GM19372 (cell line): ENCODE measurements around the gene PPP1R7.

Source experiments
- ATAC-seq: cut with Tn5 transposase; IDR thresholded peaks from one replicate; pipeline ENCODE4 v1.9.1; 2021; ENCODE audit warnings: mild to moderate bottlenecking, low read depth, moderate library complexity; ENCODE audit not compliant: unreplicated experiment

Gene PPP1R7

DNA sequence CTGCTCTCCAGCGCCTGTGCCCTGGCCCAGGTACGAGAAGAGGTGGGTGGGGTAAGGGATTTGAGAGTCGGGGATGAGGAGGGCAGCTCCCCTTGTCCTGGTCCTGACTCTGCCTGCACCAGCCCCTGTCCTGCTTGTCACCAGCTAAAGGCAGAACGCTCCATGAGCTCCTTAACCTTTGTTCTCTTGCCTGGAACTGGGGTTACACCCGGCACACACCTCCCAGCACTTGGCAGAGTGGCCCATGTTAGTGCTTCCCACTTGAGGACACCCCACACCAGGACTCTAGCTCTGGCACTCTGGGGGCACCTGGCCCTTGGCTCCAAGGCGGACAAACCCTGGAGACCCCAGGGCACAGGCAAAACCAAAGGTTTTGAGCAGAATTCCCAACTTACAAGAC lies 57.4 kb downstream of the PPP1R7 start:
- ATAC-seq: no peak

DNA sequence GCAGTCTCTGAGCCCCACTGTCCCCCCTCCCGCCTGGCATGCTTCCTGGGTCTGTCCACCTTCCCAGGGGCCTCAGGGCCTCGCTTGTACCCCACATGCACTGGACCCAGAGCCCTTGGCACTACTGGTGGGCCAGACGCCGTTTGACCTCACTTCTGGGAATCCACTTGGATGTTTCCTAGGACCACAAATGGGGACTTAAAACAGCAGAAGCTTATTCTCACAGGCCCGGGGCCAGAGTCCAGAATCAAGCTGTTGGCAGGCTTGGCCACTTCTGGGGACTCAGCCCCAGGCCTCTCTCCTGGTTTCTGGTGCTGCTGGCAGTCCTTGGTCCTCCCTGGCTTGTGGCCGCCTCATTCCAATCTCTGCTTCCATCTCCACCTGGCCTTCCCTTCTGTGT lies 57.8 kb downstream of the PPP1R7 start:
- ATAC-seq: no peak

DNA sequence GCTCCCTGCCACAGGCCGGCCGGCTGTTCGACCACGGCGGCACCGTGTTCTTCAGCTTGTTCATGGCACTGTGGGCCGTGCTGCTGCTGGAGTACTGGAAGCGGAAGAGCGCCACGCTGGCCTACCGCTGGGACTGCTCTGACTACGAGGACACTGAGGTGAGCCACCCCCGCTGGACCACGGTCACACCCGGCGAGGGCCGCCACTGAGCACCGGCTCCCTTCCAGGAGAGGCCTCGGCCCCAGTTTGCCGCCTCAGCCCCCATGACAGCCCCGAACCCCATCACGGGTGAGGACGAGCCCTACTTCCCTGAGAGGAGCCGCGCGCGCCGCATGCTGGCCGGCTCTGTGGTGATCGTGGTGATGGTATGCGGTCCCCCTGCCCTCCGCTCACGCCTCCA lies 59.0 kb downstream of the PPP1R7 start:
- ATAC-seq: no peak

DNA sequence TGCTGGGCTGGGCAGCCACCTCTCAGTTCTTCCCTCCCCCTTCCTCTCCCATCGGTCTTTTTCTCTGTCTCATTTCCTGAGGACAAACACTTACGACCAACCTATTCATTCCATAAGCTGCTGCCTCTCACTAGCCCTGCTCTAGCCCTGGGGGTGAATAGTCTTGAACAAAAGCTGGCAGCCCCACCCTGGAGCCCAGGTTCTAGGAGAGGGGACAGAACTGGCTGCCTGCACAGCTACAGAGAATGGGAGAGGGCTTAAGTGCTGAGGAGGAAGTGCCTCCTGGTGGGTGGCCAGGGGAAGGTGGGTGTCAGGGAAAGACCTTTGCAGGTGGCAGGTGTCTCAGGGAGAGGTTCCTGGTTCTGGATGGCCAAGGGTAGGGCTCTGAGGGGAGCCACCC lies 61.0 kb downstream of the PPP1R7 start:
- no peak for ATAC-seq

DNA sequence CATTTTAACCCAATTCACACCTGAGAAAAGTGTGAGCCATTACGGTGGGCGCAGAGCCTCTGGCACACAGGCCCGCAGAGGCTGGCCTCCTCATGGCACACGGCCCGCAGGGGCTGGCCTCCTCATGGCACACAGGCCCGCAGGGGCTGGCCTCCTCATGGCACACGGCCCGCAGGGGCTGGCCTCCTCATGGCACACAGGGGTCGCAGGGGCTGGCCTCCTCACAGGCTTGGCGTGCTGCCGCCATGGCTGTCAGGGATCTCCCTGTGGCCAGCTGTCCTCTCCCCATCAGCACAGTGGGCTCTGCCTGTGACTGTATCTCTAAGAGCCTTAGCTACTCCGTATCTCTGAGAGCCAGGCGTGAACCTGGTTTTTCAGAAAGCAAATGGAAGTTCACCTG lies 62.8 kb downstream of the PPP1R7 start:
- no peak for ATAC-seq

DNA sequence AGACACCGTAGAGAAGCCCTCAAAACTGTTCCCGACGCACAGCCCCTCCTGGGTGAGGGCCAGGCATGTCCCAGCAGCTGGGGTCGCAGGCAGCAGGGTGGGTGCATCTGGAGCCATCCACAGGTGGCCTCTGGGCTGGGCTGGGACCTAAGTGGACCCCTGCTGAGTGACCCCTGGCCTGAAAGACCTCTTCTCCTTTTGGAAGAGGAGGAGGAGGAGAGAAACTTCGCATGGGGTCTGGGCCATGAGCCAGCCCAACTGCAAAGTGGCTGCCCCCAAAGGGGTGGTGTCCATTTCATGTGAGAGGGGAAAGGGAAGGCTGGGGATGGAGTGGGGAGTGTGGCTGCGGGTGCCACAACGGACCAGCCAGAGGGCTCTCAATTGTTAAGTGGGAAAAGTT lies 63.3 kb downstream of the PPP1R7 start:
- no peak for ATAC-seq

DNA sequence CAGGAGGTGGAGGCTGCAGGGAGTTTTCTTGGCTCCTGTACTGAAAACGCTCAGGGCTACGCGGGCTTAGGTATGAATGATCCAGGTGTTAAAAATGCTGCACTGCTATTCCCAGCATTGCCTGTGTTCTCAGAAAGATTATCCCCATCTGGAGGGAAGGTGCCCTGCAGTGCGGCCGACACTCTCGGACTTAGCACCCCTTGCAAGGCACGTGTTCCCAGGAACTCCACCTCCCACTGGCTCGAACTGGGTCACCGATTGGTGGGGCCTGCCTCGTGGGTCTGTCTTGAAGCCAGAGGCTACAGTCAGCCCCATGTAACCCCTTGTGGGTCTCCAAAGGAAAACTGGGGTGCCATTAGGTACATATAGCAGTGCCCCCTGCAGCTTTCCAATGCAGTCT lies 63.9 kb downstream of the PPP1R7 start:
- ATAC-seq: no peak

DNA sequence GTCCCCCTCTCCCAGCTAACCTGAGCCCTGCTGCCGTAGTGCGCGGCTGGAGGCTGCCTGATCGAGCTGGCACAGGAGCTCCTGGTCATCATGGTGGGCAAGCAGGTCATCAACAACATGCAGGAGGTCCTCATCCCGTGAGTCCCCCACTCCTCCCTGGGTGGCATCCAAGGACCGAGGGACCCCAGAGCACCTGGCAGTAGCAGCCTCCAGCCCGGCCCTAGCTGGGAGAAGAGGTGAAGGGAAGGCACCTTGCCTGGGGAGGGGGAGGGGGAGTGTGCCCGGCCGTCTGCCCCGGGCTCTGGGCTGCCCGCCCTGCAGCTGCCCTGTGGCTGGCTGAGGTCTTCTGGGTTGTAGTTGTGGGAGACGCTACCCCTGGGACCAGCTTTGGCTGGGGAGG lies 64.5 kb downstream of the PPP1R7 start:
- no peak for ATAC-seq

DNA sequence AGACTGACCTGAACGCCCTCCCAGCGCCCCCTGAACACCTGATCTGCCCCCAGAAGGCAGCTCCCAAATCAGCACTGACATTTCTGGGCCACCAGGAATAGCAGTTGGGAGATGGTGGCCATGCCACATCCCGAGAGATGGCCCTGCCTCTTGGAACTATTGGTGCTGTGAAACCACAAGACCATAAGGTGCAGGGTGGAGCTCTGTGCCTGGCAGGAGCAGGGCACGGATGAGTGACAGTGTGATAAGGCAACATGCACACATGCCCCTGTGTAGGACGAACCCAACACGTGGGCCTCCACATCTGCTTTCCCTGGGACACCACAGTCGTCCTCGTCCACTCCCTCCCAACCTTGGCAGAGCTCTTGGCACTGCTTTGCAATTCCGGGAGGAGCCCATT lies 65.2 kb downstream of the PPP1R7 start:
- no peak for ATAC-seq

DNA sequence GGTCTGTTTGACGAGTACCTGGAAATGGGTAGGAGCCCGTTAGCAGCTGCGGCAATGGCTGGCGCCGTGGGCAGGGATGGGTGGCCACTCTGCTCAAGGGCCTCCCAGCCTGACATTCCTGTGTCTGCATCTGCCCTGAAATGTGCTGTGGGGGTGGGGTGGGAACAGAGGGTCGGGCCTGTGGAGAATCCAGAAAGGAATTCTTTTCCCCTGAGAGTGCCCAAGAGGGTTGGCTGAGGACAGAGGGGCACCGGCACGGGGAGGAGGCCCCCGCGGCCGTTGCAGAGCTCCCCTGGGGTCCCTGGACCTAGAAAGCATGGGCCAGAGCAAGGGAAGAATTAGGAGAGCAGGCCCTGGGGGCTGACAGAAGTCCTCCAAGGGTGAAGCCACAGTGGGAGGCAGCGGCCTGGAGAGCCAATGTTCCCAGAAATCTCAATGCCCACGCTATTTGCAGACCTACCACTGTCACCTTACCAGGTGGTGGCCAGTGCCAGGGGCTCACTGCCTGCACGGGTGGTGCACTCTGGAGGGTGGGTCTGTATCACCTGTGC lies 66.0 kb downstream of the PPP1R7 start:
- no peak for ATAC-seq

DNA sequence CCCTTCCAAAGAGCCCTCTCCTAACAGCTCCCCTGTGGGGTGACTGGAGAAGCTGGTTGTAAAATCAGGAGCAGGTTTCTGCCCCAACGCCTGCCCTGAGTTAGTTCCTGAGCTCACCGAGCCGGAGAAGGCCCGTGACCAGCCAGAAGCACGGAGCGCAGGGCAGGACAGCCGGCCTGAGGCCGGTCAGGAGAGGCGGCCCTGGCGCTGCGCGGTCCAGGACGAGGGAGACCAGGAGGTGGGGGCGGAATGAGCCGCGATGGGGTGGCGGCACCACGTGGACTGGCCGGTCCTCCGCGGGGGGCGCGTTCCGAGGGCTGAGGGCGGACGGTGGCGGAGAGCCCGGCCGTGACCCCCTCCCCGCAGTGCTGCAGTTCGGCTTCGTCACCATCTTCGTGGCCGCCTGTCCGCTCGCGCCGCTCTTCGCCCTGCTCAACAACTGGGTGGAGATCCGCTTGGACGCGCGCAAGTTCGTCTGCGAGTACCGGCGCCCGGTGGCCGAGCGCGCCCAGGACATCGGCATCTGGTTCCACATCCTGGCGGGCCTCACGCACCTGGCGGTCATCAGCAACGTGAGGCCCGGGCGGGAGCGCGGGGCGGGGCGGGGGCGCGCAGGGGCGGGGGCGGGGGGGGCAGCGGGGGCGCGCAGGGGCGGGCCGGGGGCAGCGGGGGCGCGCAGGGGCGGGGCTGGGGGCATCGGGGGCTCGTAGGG lies 67.2 kb downstream of the PPP1R7 start:
- peak; percentile 50 for ATAC-seq

DNA sequence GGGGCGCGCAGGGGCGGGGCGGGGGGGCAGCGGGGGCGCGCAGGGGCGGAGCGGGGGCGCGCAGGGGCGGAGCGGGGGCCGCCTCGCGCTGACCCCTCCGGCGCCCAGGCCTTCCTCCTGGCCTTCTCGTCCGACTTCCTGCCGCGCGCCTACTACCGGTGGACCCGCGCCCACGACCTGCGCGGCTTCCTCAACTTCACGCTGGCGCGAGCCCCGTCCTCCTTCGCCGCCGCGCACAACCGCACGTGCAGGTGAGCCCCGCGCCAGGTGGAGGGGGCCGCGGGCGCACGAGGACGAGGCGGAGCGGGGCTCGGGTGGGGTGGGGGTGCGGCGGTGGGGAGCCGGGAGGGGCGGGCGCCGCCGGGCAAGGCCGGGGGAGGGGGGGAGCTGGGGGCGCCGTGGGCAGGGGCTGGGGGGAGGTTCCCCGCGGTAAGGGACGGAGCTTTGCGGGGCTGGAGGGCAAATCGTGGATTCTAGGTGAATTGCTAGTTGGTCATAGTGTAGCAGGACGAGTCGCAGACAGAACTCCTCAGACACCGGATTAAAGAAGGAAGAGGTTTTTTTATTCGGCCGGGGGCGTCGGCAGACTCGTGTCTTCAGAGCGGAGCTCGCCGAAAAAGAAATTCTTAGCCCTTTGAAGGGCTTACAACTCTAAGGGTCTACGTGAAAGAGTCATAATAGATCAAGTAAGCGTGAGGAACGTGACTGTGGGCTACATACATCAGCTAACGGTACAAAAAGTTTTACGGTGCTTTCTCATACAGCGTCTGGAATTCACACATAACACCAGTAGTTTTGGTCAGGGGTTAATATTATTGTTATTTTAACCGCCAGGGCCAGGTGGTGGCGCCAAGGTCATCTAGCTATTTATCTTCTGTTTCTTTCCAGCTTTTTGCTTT lies 68.1 kb downstream of the PPP1R7 start:
- ATAC-seq: peak; percentile 58

DNA sequence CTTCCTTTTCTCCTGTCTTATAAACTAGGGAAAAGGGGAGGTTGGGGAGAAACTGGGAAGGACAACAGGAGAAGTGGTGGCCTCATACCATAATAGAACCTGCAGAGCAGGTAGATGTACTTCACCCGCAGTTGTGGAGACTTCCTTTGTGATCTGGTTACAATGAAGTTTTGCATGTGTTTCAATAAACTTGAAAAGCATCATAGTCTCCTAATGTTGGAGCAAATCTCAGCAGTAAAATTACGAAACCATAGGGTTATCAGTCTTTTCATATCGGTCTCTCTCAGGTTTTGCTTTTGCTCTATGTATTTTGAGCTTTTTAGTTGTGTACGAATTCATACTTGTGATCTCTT lies 68.7 kb downstream of the PPP1R7 start:
- no peak for ATAC-seq

DNA sequence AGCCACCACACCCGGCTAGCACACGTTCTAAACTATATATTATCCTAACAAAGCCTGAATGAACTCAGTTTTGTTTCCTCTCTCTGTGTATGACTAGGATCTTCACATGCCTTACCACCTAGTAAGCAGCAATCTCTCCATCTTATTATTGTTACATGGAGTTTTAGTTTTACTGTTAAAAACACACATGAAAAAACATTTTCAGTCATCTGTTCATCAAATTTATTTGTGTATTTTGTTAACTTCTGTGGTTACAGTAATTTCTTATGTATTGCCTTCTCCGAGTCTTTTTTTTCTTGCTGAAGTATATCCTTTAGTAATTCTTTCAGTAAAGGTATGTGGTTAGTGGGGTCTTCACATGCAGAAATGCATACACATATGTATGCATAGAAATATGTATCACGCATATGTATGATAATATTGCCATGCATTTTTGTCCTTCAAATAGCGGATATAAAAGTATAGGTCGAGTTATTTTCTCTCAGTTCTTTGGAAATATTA lies 69.6 kb downstream of the PPP1R7 start:
- ATAC-seq: no peak

DNA sequence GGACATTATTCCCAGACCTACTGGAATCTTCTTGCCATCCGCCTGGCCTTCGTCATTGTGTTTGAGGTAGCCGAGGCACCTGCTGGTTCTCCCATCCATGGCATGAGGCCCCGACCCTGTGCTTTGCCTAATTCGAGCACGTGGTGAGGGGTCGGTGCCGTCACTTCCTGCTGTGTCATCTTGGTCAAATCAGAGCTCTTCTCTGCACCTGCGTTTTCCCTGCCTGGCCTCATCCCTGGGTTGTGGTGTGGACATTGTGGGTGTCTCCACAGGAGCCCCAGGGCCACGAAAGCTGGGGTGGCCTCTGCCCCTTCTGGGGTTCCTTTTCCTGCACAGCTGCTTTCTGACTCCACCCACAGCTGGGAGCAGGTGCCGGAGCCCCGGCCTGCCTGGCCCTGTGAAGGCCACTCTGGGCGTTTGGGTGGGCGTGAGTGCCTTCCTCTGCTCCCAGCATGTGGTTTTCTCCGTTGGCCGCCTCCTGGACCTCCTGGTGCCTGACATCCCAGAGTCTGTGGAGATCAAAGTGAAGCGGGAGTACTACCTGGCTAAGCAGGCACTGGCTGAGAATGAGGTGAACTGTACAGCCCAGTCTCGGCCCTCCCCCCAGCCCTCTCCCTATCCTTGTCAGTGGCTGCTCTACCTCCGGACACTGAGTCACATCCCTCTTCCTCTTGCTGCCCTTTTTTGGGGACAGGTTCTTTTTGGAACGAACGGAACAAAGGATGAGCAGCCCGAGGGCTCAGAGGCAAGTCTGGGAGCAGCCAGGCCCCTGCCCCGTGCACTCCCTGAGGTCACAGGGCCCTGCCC lies 73.1 kb downstream of the PPP1R7 start:
- ATAC-seq: no peak

DNA sequence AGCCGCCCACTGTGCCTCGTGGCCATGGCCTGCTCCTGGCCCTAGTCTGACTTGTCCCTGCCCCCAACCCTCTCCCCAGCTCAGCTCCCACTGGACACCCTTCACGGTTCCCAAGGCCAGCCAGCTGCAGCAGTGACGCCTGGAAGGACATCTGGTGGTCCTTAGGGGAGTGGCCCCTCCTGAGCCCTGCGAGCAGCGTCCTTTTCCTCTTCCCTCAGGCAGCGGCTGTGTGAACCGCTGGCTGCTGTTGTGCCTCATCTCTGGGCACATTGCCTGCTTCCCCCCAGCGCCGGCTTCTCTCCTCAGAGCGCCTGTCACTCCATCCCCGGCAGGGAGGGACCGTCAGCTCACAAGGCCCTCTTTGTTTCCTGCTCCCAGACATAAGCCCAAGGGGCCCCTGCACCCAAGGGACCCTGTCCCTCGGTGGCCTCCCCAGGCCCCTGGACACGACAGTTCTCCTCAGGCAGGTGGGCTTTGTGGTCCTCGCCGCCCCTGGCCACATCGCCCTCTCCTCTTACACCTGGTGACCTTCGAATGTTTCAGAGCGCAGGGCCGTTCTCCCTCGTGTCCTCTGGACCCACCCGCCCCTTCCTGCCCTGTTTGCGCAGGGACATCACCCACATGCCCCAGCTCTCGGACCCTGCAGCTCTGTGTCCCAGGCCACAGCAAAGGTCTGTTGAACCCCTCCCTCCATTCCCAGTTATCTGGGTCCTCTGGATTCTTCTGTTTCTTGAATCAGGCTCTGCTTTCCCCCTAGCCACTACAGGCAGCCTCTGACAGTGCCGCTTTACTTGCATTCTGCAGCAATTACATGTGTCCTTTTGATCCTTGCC lies 74.0 kb downstream of the PPP1R7 start:
- no peak for ATAC-seq

DNA sequence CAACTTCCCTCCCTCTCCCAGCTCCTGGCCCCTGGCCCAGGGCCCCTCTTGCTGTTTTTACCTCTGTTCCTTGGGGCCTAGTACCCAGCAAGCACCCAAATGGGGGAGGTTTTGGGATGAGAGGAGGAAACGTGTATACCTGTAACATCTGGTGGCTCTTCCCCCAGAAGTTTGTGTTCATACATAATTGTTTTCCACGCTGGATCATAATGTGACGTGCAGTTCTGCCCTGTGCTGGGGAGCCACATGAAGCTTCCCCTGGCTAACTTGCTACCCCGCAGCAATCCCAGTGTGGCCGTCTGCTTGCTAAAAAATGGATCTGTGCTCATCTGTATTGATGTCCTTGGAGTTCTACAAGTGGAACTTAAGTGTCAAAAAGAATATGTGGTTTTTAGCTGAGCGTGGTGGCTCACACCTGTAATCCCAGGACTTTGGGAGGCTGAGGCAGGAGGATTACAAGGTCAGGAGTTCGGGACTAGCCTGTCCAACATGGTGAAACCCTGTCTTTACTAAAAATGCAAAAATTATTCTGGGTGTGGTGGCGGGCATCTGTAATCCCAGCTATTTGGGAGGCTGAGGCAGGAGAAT lies 74.7 kb downstream of the PPP1R7 start:
- ATAC-seq: no peak

DNA sequence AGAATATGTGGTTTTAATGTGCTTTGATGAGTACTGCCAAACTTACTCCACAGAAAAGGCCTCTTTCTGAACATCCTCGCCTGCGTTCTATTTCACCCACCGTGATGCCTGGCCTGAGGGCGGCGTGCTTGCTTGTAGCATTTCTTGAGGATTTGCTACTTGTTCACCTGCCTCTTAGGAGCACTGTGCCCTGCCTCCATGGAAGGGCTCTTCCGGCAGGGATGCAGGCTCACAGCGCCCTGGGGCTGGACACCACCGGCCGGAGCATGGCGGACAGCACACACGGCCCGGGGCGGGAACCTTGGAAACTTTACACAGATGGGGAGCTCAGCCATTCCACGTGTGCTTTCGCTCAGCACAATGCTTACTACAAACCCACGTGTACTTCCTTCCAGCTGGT lies 75.3 kb downstream of the PPP1R7 start:
- no peak for ATAC-seq

DNA sequence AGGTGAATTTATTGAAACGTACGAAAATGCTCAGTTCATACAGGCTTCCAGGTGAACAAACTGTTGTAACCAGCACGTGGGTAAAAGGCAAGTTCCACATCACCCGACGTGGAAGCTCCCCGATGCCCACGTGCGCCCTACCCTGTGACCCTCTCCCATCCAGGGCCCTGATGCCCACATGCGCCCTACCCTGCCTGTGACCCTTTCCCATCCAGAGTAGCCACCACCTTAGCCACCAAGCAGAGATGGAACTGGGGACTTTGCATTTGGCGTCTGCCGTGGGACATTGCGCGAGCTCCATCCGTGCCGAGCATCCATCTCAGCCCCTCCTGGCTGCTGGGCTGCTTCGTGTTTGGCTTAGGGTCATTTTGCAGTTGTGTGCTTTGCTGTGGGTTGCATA lies 75.7 kb downstream of the PPP1R7 start:
- ATAC-seq: no peak
